Central memory CD8-positive, alpha-beta T cell (primary cell): Measurements from ENCODE around the gene MYO7B.
A peak's percentile ranks its signal among the peaks of the same experiment; 100 is the strongest.

Experiments used
- ATAC-seq: fragments of 150-1000 bp; cut with Tn5 transposase; replicated peaks from 2 replicates; pipeline ENCODE4 v1.10.0; 2022; ENCODE audit warnings: mild to moderate bottlenecking, moderate FRiP score, moderate number of reproducible peaks; ENCODE audit not compliant: poor library complexity, severe bottlenecking; ENCODE audit errors: extremely low read depth
- DNase-seq, 2 donors: peaks; one replicate each; pipeline ENCODE4 v3.0.0; 2021; ENCODE audit warnings: low spot score in 2 of 2
- H3K27ac Mint-ChIP-seq: one replicate; pipeline ENCODE4 v1.8.0; 2022; ENCODE audit warnings: low read depth, mild to moderate bottlenecking, moderate library complexity, mixed read lengths
- H3K27me3 Mint-ChIP-seq: one replicate; pipeline ENCODE4 v1.8.0; 2022; ENCODE audit warnings: mixed read lengths
- H3K36me3 Mint-ChIP-seq: one replicate; pipeline ENCODE4 v1.8.0; 2022; ENCODE audit warnings: mild to moderate bottlenecking, moderate library complexity, mixed read lengths; ENCODE audit not compliant: insufficient read depth
- H3K4me1 Mint-ChIP-seq: one replicate; pipeline ENCODE4 v1.8.0; 2022; ENCODE audit warnings: mixed read lengths
- H3K4me3 Mint-ChIP-seq: one replicate; pipeline ENCODE4 v1.8.0; 2022; ENCODE audit warnings: mild to moderate bottlenecking, moderate library complexity, mixed read lengths
- H3K9me3 Mint-ChIP-seq: one replicate; pipeline ENCODE4 v1.8.0; 2022; ENCODE audit warnings: mixed read lengths

Gene MYO7B

DNA sequence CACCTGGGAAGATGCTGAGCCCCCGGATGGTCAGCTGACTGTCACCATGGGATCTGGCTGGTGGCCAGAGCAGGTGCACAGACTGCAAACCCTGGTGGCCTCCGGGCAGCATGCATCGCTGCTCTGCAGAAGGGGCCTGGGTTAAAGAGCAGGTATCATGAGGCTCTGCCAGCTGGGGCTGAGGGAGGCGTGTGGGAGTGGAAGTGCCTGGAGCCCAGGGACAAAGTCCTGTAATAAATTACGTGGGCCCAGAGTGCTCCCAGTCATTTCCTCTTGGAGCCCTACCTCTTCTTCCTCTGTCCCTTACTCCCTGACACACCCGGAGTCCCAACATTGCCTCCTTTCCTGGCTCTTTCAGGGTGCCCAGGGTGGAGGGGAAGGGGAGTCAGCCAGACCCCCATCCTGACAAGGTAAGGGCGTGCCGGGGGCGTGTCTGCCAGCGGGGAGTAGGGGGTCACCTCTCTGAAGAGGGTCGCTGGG, at the start of gene MYO7B:
TSS of gene MYO7B (plus strand) at position 262 of the 480 bp plus-strand sequence. CDS start 24,040 bp downstream, outside the sequence.
- H3K27ac Mint-ChIP-seq, result no peak within 1 kb of the TSS
- peaks cover 40% of the 10 kb centered on the region for H3K27me3 Mint-ChIP-seq
- H3K4me3 Mint-ChIP-seq, result no peak within 1 kb of the TSS
- DNase-seq (no peak), ATAC-seq (no peak)
- H3K9me3 Mint-ChIP-seq, result no peaks in the 10 kb centered on the region
- H3K36me3 Mint-ChIP-seq, result no peaks in the 10 kb centered on the region
- H3K4me1 Mint-ChIP-seq, result no peaks in the 10 kb centered on the region

DNA sequence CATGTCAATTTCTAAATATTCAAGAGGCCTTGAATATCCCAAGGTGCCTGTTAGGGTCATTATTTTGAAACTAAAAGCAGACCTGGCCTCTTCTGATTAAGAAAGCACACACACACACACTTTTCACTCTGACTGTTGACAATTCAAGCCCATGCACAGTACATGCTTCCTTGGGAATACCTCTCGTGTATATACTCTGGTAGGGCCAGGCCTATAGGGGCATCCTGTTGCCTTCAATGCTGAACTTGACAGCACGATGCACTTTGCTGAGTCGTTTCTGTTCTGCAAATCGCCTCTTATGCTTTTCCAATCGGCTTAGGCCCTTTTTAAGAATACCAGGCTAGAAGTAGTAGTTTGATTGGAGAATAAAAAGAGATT, 49.8 kb upstream of the MYO7B start:
- H3K27me3 Mint-ChIP-seq, result no peaks in the 10 kb centered on the region
- DNase-seq (no peak), ATAC-seq (no peak)
- H3K36me3 Mint-ChIP-seq, result peaks cover 57% of the 10 kb centered on the region
- H3K4me3 Mint-ChIP-seq, result no peak overlapping the region
- H3K27ac Mint-ChIP-seq, result peak overlapping the region; percentile 92
- H3K9me3 Mint-ChIP-seq, result no peaks in the 10 kb centered on the region
- peaks cover 21% of the 10 kb centered on the region for H3K4me1 Mint-ChIP-seq

DNA sequence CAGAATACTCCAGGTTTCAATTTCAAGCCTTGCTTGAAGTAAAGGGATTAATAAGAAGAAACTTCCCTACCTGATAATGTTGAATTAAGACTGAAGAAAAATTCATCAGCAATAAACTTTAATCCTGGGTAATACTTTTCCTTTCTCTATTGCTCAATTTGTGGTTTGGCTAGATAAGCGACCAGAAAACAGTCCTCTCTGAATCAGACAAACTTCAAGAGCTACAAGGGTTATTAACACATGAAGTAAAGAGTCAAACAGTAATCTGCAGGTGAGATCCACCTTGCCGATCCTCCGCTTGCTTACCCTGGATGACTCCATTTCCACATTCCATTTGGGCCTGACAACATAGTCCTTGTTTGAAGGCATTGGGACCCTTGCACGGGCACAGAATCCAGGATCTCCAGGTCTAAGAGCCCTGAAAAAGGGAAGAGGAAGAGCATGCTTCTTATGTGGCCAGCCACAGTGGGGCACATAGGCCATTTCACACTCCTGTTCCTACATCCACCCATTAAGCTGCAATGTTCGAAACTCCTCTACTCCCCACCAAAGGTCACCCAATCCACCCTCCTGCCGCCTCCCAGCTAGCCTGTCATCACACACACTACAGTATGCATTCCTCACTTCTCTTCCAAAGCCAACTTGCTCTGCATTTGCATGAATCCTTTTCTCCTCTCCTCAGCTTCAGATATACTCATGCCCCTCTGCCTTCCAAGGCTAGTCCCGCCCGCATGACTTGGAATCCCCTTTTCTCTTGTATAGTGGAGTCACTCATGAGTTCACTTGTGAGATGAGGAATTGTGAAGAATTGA, 49.0 kb upstream of the MYO7B start:
- no peak for ATAC-seq
- Mint-ChIP-seq H3K9me3 (no peaks in the 10 kb centered on the region), H3K27me3 (no peaks in the 10 kb centered on the region), H3K4me1 (peaks cover 21% of the 10 kb centered on the region), H3K4me3 (no peak overlapping the region), H3K27ac (peak overlapping the region; percentile 92), H3K36me3 (peaks cover 62% of the 10 kb centered on the region)
- no peak for DNase-seq

DNA sequence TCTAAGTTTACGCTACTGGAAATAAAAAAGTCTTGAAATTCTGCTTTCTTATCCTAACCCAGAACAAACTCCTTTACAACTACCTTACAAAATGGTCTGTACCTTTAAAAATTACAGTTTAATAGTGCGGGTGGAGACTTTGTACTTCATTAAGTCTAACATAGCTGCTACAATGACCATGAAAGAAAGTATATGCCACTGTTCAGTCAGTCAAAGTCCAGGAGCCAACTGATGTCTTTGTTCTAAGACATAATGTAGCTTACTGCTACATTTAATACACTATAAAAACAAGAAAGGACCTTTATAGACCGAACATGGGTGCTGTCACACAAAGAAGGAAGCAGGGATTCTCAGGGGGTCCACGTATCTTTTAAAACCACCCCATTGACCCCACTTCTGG, 45.2 kb upstream of the MYO7B start:
- H3K4me3 Mint-ChIP-seq, result no peak overlapping the region
- no peaks in the 10 kb centered on the region for H3K9me3 Mint-ChIP-seq
- no peak for DNase-seq
- ATAC-seq, result no peak
- H3K36me3 Mint-ChIP-seq, result peaks cover 63% of the 10 kb centered on the region
- no peak overlapping the region for H3K27ac Mint-ChIP-seq
- H3K4me1 Mint-ChIP-seq, result peaks cover 14% of the 10 kb centered on the region
- H3K27me3 Mint-ChIP-seq, result no peaks in the 10 kb centered on the region

DNA sequence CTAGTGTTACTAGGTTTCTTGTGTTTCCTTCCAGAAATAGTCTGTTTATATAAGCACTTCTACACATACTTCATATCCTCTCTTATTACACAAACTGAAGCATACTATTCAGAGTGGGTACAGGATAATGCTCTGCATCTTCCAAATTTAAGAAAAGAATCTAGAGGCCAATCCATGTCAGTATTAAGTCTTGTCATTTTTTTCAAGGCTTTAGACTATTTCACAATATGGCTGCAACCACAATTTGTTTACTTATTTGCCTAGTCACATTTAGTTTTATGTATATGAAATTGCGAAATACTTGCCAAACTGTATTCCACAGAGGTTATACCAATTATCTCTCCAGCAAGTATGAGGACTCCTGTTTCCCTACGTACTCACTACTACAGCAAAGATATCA, 37.1 kb upstream of the MYO7B start:
- Mint-ChIP-seq H3K27me3 (no peaks in the 10 kb centered on the region), H3K27ac (no peak overlapping the region), H3K4me1 (peaks cover 10% of the 10 kb centered on the region), H3K36me3 (peaks cover 70% of the 10 kb centered on the region), H3K9me3 (no peaks in the 10 kb centered on the region), H3K4me3 (no peak overlapping the region)
- ATAC-seq (no peak), DNase-seq (no peak)

DNA sequence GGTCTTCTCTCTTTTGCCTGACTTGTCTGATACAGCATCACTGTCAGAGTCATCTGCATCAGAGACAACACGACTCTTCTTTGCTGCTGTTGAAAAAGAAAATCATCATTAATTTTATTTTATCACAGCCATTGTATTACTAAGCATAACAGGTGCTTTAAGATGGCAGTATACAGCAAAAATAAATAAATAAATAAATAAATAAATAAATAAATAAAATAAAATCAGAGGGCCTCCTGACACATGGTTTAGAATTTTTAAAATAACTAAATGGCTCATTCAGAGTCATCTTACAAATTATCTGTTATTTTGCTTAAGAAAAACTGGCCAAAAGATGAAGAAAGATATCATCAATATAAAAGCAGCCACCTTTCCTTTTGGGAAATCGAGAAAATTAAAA, 32.0 kb upstream of the MYO7B start:
- DNase-seq (no peak), ATAC-seq (no peak)
- Mint-ChIP-seq H3K27ac (peak overlapping the region; percentile 47), H3K4me3 (no peak overlapping the region), H3K4me1 (peaks cover 17% of the 10 kb centered on the region), H3K9me3 (no peaks in the 10 kb centered on the region), H3K36me3 (peaks cover 59% of the 10 kb centered on the region), H3K27me3 (no peaks in the 10 kb centered on the region)

DNA sequence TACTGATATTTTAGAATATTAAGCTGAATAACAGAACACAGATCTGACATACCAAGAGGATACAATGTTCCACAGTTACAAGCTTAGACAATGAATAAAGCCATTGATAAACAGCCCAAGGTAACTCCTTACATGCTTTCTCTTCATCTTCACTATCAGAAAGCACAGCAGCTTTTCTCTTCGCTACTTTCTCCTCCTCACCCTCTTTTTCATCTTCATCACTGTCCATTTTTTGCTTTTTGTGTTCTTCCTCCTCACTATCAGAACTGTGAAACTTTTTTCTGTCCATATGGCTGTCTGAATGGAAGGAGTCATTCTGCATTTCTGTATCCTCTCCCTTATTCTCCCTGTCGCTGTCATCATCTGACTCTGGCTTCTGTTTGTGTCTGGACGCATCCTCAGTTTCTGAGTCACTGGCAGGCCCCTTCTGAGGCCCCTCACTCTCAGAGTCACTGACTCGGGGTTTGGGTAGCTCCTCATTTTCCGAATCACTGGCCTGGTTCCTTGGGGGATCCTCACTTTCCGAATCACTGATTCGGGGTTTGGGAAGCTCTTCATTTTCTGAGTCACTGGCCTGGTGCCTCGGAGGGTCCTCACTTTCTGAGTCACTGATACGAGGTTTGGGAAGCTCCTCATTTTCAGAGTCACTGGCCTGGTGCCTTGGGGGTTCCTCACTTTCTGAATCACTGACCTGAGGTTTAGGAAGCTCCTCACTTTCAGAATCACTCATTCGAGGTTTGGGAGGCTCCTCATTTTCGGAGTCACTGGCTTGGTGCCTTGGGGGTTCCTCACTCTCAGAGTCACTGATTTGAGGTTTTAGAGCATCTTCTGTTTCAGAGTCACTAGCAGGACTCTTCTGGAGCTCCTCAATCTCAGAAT, 30.7 kb upstream of the MYO7B start:
- H3K4me3 Mint-ChIP-seq, result no peak overlapping the region
- peaks cover 26% of the 10 kb centered on the region for H3K4me1 Mint-ChIP-seq
- DNase-seq (no peak), ATAC-seq (no peak)
- no peaks in the 10 kb centered on the region for H3K27me3 Mint-ChIP-seq
- H3K27ac Mint-ChIP-seq, result peak overlapping the region; percentile 47
- H3K9me3 Mint-ChIP-seq, result no peaks in the 10 kb centered on the region
- H3K36me3 Mint-ChIP-seq, result peaks cover 53% of the 10 kb centered on the region

DNA sequence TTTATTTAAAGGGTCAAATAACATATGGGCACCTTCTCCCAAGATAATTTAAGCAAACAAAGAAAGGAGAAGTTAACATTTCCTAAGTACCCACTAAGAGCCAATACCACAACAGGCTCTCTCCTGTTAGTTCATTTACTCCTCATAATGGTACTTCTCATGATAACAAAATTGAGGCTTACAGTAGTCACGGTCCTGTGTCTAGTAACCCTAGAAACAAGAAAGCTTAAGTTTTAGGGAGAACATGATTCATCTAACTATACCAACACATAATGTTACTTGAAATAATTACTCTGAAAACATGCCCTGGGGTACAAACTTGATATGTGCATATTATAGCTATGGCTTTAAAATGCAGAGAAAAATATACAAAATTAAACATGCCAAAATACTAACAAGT, 29.0 kb upstream of the MYO7B start:
- peaks cover 40% of the 10 kb centered on the region for H3K4me1 Mint-ChIP-seq
- H3K9me3 Mint-ChIP-seq, result no peaks in the 10 kb centered on the region
- peaks cover 50% of the 10 kb centered on the region for H3K36me3 Mint-ChIP-seq
- H3K27me3 Mint-ChIP-seq, result no peaks in the 10 kb centered on the region
- H3K4me3 Mint-ChIP-seq, result no peak overlapping the region
- DNase-seq, result no peak
- no peak for ATAC-seq
- no peak overlapping the region for H3K27ac Mint-ChIP-seq

DNA sequence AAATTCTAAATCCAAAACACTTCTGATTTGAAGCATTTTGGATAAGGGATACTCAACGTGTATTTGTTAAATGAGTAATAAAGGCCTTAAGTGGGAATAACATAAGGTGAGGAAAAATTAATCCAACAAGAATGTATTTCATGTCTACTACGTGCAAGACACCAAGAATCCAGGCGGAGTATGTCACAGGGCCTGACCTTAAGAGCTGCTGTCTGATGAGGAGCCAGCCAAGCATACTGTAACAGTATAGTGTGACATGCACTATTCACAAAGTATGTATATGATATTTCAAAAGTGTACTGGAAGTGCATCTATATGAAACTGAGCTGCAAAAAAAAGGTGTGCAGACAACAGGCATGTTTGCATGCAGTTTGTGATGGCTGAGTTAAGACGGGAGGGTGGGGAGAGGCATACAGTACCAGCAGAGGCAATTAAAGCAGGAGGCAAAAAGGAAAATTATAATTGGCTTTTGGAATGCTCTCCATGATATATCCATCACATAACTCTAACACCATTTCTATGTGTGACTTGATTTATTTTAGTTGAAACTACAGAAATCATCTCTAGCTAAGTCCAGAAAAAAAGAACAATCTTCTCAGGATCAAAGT, 27.4 kb upstream of the MYO7B start:
- Mint-ChIP-seq H3K4me1 (peaks cover 53% of the 10 kb centered on the region), H3K27me3 (no peaks in the 10 kb centered on the region), H3K9me3 (no peaks in the 10 kb centered on the region), H3K36me3 (peaks cover 37% of the 10 kb centered on the region), H3K4me3 (no peak overlapping the region), H3K27ac (no peak overlapping the region)
- ATAC-seq, result no peak
- DNase-seq, result no peak

DNA sequence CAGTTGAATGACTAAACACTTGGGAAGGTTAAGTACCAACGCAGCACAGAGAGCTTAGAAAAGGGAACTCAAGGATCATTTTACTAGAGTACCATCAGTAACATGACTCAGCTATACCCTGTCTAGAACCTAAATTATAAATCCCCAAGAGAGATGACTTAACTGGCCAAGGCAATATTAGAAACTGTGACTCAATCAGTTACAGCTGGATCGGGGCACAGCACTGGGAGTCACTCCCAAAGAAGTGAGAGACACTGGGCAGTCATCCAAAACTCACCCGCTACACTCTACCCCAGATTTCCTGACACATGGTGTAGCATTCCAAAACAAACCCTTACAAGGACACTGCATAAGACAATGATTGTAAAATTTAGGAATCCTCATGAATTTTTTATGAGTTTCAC, 26.9 kb upstream of the MYO7B start:
- Mint-ChIP-seq H3K4me1 (peaks cover 53% of the 10 kb centered on the region), H3K27me3 (no peaks in the 10 kb centered on the region), H3K9me3 (no peaks in the 10 kb centered on the region), H3K27ac (no peak overlapping the region), H3K36me3 (peaks cover 35% of the 10 kb centered on the region), H3K4me3 (no peak overlapping the region)
- ATAC-seq, result no peak
- no peak for DNase-seq

DNA sequence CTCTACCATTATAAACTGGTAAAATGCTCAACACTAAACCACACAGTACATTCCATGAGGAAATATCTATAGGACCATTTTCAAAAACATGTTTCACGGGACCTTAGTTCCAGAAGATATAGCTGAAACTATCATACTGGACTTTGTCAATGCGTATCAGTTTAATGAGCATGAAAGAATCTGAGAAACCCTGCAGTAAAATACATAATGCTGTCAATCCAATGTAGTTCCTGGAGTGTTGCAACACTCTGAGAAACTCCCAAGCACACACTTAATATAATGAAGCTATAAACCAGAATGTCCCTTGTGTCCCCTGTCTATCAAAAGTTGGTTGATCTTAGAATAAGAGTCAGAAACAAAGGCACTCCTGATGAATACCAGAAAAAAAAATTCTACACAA, 25.4 kb upstream of the MYO7B start:
- ATAC-seq, result no peak
- no peak for DNase-seq
- H3K27ac Mint-ChIP-seq, result no peak overlapping the region
- peaks cover 62% of the 10 kb centered on the region for H3K4me1 Mint-ChIP-seq
- no peaks in the 10 kb centered on the region for H3K9me3 Mint-ChIP-seq
- no peaks in the 10 kb centered on the region for H3K27me3 Mint-ChIP-seq
- H3K36me3 Mint-ChIP-seq, result peaks cover 30% of the 10 kb centered on the region
- no peak overlapping the region for H3K4me3 Mint-ChIP-seq

DNA sequence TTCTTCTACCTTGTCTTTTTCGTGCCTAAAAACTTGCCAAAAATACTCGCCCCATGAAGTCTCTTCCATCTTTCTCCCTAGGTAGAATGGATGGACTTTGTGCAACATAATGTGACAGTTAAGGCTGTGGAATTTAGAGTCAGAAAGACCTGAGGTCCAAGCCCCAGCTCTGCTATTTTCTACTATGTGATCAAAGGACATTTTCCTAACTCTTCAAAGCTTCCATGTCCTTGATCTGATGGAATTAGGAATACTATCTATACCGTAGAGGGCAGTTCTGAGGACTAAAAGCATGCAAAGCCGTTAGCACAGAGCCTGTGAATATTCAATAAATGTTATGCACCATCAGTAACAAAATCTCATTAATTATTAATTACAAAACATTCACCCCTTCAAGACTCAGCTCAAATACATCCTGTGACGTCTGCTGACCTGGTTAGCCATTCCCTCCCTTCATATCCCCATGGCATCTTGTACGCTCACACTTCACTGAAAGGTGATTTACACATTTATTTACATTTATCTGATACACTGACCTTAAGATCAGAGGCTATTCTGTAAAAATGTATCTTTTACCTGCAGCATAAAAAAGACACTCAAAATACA, 24.3 kb upstream of the MYO7B start:
- peaks cover 28% of the 10 kb centered on the region for H3K36me3 Mint-ChIP-seq
- no peak for DNase-seq
- ATAC-seq, result no peak
- H3K4me3 Mint-ChIP-seq, result no peak overlapping the region
- no peaks in the 10 kb centered on the region for H3K27me3 Mint-ChIP-seq
- H3K4me1 Mint-ChIP-seq, result peaks cover 73% of the 10 kb centered on the region
- no peaks in the 10 kb centered on the region for H3K9me3 Mint-ChIP-seq
- peak overlapping the region; percentile 5 for H3K27ac Mint-ChIP-seq
